ENCODE data around the gene SERINC3.
A peak's percentile ranks its signal among the peaks of the same experiment; 100 is the strongest.
"Not testable (repeated sequence)": the region's sequence is repeated elsewhere in the genome, so short reads cannot be mapped to it uniquely, and the experiment has no call there.

SERINC3 gene

DNA sequence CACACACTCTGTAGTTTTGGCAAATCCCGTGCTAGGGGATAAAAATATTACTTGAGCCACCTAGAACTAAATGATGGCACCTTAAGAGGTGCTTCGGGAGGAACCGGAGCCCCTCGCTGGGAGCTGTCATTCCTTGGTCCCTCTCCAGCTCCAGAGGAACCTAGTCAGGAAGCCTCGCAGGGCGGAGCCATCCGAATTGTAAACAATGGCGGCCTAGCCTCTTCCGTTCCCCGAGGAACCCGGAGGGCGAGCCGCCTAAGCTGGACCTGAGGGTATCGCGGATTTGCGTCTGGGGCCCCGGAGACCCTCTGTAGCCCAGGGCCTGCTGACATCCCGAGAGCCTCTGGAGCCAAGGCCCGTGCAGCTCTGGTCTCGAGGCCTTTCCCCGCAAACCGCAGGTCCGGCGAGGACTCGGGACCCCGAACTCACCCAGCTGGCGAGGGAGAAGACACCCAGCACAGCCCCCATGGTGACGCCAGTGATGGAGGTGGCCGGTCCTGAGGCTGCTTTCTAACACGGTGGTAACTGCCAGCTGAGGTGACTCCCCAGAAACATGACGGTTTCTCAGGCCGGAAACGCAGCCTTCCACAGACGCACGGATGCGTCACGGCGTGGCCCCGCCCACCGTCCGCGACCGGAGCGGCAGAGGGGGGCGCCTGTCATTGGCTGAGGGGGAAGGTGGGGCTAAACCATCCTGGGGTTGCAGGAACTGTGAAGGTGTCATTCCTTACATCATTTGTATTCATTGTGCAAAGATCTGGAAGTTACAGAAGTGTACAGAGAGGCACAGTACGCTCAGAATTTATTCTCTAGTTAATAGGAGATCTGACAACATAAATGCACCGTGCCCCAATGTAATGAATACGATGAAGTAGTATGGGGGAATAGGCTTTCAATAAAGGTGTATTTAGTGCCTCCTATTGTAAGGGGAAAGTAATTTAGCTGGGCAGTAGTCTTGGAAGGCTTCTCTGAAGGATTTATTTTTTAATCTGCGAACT lies at the start of gene SERINC3:
TSS of gene SERINC3 (minus strand) at position 587 of the 998 bp plus-strand sequence. CDS start at position 468, 119 bp downstream.
- DNase-seq (ENCODE audit: low read depth in 2 of 2) = peak; percentile 94 to 96

DNA sequence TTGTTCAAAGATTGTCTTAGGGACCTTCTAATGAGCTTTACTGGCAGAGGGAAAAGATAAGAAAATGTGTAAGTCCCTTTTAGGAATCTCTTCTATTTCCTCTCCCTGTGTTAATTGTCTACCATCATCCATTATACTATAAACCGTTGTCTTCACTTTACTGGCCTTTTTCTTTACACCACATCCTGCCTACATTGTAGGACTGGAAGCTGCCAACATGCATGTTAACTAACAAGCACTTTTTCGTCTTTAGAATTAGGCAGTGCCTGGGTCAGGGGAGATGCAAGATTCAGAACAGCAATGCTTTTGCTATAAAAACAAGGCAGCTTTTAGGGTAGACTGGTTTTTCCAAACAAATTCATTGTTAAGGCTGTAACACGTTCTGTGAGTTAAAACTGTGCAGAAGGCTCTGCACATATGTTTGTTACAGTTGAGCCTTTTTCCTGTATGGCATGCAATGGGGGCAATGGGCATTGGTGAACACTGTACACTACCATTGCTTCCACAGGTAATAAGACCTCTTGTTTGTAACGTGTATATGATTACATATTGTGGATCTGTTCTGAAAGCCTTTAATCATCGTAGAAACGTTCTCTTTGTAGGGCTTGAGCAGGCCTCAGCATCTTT lies 49.6 kb upstream of the SERINC3 start:
- DNase-seq (ENCODE audit: low read depth in 2 of 2) = no peak

DNA sequence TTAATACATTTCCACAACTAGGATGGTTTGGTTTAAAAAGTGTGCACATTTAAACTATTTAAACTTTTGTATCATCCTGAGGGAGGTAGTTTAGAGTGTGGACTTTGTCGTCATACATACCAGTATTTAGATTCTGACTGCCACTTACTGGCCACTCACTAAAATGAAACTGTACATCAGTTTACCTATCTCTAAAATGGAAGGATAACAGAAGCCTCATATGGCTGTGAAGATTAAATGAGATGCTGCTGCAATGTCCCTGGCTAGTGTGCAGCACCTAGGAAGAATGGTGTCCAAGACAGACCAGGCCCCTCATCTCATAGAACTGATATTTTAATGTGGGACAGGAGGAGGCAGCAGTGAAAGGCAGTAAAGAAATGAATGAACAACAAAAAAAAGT lies 48.5 kb upstream of the SERINC3 start:
- DNase-seq (ENCODE audit: low read depth in 2 of 2) = no peak

DNA sequence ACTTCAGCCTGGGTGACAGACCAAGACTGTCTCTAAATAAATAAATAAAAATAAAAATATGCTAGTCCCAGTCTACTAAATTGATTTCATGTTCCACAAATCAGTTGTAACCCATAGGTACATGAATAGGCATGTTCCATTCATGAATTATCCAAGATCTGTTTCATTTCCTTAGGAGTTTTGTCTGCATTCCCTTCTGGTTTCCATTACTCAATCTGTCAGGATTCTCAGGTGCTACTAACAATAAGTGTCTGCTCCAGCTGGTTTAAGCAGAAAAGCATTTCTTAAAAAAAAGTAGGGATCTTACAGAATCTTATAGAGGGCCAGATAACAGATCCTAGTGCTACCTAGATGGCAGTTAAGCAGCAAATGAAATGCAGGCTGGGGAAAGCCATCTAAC lies 44.9 kb upstream of the SERINC3 start:
- no peak for DNase-seq (ENCODE audit: low read depth in 2 of 2)

DNA sequence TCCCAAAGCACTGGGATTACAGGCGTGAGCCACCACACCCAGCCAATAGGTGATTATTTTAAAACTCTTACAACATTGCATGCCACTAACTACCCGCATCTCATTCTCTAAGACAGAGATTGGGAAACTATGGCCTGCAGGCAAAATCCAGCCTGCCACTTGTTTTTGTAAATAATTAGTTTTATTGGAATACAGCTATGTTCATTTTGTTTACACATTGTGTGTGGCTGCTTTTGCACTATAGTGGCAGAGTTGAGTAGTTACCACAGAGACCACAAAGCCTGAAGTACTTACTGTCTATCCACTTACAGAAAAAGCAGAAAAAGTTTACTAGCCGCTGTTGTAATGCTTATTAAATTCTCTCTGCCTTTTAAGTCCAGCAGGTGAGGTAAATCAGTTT lies 44.1 kb upstream of the SERINC3 start:
- DNase-seq (ENCODE audit: low read depth in 2 of 2) = no peak

DNA sequence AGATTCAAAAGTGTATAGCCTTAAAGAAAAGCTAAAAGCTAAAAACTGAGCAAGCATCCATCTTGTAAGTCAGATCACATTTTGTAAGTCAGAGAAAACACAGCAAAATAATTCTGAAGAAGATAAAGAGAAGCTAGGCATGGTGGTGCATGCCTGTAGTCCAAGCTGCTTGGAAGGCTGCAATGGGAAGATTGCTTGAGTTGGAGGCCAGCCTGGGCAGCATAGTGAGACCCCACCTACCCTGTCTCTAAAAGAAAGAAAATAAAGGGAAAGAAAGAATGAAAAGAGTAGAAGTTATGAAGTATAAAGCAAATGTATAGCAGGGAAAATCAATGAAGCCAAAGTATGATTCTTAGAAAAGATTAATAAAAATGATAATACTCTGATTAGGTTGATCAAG lies 40.0 kb upstream of the SERINC3 start:
- DNase-seq (ENCODE audit: low read depth in 2 of 2) = no peak

DNA sequence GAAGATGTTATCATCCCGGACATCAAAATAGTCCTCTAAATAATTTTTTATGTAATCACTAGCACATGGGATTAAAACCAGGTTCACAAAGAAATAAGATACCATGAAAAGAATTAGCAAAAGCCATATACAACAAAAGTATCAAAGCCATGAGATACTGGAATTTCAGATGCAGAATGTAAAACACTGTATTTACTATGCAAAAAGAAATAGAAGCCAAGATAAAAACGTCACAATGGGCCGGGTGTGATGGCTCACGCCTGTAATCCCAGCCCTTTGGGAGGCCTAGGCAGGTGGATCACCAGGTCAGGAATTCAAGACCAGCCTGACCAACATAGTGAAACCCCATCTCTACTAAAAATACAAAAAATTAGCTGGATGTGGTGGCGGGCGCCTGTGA lies 38.9 kb upstream of the SERINC3 start:
- not testable (repeated sequence) for DNase-seq (ENCODE audit: low read depth in 2 of 2)

DNA sequence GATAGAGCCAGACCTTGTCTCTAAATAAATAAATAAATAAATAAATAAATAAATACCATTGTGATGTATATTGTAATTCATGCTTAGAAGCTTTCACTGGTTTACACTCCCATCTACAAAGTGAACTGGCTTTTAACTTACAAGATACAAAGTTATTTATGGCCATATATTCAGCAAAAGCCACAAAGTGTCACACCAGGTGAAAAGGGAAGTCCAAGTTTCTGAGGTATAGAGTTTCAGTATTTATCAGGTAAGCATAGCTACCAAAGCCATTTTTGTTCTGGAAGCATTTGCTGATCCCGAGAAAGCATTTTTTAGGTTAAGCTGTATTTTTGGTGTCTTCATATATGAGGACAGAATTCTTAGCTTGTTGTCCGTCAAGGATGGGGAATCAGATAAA lies 38.4 kb upstream of the SERINC3 start:
- no peak for DNase-seq (ENCODE audit: low read depth in 2 of 2)

DNA sequence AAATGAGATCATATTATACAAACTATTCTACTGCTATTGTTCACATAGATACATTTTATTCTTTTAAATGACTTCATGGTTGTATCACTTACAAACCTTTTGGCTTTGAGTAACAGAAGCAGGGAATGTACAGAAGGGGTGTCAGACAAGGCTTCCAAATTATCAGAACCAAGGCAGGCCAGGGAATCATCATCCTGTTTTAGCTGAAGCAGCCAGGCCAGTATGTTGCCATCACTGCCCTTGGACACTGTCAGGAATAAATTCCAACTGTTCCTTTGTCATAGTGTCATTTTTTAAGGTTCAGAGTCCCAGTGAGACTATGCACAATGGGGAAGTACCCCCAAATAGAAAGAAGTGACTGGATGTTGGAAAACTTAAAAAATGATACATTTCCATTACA lies 37.4 kb upstream of the SERINC3 start:
- no peak for DNase-seq (ENCODE audit: low read depth in 2 of 2)

DNA sequence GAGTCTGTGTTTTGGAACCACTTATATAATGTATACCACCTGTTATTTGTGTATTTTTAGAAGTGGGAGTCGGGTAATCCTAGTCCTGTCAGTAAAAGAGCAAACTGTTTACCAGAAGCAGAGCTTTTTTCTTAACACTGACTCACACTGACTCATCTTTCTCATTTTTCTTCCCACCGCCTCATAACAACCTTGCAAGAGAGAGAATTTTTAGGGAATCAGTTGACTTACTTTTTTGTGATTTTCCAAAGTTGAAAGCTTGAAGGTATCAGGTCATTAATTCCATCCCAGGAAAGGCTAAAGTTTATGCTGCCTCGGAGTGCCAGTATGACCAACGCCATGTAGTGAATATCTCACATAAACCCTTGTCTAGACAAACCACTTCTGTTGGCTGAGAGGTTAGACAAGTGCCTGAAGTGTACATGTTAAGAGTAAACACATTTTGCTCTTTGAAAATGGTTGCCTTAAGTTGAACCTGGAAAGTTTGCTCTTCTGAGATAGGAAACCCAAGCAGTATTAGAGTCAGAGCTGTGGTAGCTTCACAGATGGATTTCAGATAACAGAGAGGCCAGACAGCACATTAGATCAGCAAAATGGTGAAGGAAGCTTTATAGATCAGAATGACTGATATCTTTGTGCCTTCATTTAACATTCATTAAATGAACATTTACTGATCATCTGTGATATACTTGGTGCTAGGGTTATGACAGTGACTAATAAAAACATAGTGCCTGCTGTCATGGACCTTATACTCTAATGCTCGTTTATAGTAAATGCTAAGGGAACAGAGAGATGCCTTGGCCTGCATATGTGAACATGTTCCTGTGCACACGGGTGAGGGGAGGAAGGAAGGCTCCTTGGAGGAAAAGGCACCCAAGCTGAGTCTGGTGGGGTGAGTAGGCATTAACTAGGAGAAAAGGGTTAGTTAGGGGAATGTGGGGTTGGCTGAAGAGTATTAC lies 31.4 kb upstream of the SERINC3 start:
- DNase-seq (ENCODE audit: low read depth in 2 of 2) = no peak

DNA sequence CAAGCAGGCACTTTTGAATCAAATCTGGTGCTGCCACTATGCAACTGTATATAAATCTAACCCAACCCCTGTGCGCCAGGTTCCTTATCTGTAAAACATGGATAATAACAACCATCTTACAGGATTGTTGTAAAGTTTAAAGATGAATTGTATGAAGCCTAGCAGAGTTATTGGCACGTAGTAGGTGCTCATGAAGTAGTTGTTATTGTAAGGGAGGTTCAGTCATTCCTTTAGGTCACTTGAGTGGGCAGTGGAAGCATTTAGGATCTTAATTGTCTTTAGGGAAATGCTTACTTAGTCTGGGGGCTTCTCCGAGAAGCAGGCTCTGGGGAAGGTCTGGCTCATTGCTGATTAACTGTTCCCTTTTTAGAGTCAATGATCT lies 30.7 kb upstream of the SERINC3 start:
- DNase-seq (ENCODE audit: low read depth in 2 of 2) = no peak

DNA sequence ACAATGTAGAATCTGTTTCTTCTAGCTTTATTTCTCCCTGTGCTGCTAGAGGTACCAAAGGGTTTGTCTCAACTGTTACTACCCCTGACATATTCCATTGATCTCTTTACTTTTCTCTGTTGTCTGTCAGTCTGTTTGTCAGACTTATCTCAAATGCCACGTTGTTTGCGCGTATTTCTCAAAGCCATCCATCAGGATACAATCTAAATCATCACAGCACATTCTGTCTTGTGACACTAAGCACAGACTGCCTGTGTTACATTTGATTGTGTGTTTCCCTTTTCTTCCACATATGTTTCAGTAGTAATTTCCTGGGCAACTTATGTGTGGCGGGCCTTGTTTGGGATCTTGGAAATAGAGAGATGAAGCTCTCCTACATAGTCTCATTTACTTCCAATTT lies 30.2 kb upstream of the SERINC3 start:
- DNase-seq (ENCODE audit: low read depth in 2 of 2) = no peak

DNA sequence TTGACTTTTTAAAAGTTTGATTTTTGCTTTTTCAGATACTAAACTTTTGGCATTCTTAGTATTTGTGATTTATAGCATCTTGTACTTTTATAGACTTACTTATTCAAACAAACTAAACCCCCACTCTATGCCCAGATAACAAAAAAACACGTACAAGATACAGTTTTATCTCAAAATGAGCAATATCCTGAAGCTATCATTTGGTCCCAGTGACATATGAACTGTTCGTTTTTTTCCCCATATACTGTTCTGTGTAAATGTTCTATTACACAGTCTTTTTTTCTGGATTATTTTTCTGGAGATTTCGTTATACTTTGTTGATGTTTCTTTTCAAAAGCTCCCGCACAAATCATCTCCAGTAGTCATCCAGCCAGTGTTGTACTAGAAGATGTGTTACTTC lies 27.3 kb upstream of the SERINC3 start:
- no peak for DNase-seq (ENCODE audit: low read depth in 2 of 2)

DNA sequence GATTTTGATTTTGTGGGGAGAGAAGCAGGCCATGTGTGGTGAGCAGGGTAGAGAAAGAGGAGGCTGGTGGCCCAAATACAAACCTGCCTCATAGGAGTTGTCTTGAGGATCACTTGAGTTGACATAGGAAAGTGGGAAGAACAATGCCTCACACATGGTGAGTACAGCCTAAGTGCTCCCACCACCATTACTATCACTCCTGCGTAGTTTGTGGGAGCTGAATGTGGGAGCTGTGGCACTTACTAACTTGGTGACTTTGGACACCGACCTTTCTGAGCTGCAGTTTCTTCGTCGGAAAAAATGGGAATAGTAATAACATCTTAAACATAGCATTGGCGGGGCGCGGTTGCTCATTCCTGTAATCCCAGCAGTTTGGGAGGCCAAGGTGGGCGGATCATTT lies 25.5 kb upstream of the SERINC3 start:
- no peak for DNase-seq (ENCODE audit: low read depth in 2 of 2)

DNA sequence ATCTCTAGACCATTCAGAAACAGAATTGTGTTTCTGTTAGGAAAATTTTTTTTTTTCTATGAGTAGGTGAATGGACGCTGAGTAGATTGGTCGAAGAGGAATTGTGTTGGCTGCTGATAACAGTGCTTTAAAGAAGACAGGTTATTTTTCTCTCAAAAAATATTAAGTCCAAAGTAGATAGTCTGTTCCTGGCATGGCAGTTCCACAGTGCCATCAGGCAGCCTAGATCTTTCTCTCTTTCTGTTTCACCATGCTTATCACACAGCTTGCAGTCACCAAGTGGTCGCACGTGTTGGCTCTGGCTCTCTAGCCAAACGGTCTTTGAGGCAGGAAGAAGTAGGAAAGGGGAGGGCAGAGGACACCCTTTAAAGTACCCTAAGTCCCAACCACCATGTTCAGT lies 22.4 kb upstream of the SERINC3 start:
- no peak for DNase-seq (ENCODE audit: low read depth in 2 of 2)

DNA sequence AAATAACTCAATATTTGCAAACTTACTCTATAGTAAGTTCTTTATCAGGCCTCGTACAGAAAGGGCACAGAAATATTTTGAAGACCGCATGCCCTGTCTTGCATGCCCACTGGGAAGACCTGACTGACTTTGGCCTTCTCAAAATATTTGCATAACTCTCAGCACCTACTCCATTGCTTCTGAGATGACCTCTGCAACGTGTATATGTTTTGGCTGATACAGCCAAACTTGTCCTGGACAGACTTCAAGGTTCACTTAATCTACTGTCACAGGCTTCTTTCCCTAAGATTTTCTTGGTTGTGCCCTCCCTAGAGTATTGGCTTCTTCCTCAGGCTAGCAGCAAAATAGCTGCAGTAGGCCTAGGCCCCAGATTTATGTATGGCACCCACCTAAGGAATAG lies 21.5 kb upstream of the SERINC3 start:
- DNase-seq (ENCODE audit: low read depth in 2 of 2) = no peak

DNA sequence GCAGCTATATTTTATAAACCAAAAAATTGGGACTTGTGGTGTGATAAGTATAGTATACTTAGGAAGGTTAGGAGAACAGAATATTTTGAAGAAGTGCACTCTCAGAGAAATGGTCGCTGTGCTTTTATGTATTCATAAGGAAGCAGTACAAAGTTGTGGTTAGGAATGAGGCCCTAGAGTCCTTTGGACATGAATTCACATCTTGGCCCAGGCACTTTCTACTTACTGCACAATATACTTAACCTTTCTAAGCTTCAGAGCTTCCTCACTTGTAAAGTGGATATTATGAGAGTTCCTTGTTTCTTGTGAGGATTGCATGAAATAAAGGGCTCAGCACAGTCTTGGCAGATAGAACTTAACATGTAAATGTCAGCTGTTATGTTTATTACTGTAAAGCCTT lies 21.0 kb upstream of the SERINC3 start:
- DNase-seq (ENCODE audit: low read depth in 2 of 2) = no peak

DNA sequence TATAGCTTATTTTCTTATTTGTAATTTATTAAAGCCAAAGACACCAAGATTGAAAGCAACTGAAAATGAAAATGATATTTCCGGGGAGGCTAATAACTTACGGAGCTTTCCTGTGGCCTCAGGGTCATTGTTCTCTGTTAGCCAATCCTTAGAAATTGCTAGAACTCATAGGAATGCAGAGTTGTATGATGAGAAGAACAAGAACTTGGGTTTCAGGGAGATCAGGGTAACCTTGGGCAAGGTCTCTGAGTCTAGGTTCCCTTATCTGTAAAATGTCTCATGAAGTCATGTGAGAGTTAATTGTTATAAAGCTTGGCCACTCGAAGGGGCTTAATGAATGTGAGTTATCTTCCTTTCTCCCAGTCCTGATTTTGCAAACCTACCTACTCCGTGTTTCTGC lies 20.1 kb upstream of the SERINC3 start:
- no peak for DNase-seq (ENCODE audit: low read depth in 2 of 2)

DNA sequence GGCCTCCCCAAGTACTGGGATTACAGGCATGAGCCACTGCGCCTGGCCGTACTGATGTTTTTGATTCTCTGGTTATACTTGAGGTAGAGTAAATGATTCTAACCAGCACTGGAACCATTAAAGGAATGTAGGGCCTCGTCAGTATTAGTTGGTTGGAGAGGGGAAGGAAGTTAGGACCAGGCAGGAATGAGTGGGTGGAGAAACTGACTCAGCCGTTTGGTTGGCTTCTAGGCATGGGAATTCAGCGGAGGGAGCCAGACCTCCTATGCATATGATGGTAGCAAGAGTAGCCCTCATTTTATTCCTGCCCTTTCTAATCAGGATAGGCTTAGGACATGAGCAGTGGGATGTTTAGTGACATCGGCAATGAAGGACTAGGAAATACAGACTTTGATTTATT lies 19.0 kb upstream of the SERINC3 start:
- DNase-seq (ENCODE audit: low read depth in 2 of 2) = no peak

DNA sequence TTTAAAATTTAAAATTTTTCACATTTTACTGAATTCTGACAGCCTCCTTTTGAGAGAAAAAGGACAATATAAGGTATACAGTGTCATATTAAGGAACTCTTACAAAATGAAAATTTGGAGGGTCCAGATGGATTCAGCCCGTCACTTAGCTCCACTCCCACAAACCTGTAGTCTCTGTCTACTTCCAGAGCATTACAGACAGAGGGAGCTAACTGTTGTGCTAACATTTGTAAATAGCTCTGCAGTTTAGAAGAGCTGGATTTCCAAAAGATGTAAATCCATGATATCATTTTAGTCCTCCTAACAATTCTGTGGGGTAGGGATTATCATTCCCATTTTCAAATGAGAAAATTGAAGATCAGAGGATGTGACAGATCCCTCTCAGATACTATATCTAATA lies 16.1 kb upstream of the SERINC3 start:
- no peak for DNase-seq (ENCODE audit: low read depth in 2 of 2)

DNA sequence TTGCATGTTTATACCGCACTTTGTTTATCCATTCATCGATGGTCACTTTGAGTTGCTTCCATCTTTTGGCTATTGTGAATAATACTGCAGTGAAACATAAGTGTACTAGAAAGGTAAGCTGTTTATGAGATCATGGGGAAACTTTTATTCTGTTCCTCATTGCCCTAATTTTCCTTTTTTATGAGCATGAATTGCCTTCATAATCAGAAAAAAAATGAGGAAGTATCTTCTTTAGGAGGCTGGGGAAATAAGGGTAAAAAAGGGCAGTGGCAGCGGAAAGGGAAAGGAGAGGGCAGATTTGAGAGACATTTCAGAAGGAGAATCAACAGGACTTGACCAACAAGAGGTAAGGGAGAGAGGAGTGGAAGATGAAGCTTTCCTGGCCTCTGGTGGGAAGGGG lies 14.3 kb upstream of the SERINC3 start:
- DNase-seq (ENCODE audit: low read depth in 2 of 2) = no peak

DNA sequence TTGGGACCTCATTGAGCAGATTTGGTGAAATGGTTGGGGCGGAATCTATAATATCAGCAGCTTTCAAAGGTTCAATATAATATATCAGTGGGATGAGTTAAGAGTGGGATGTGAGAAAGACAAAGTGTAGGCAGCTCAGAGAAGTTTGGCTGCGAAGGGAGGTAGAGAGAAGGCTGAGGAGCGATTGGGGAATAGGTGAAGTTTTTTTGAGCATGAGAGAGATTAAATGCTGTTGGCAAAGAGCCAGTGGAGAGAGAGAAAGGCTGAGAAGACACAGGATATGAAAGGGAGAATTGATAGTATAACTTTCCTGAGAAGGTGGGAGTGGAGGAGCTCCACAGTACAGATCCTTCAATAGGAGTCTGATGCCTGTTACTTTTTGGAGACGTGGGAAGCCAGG lies 12.1 kb upstream of the SERINC3 start:
- no peak for DNase-seq (ENCODE audit: low read depth in 2 of 2)

Measured in stimulated activated CD8-positive, alpha-beta memory T cell treated with anti-CD3 and anti-CD28 coated beads, Interleukin-7, amount 100 ng/mL, for 1 hour (primary cell).